A549 (cell line): ENCODE data around the gene PCNX2.

ENCODE experiments used
- CTCF ChIP-seq: fragments of >200 bp; sonication (Bioruptor Twin); formaldehyde crosslinking; IDR thresholded peaks from 3 replicates; pipeline ENCODE4 v1.5.1; 2016
- E2F6 ChIP-seq: IDR thresholded peaks from 2 replicates; pipeline ENCODE4 v1.6.1; 2012; ENCODE audit warnings: low read depth, borderline replicate concordance
- EP300 ChIP-seq, 2 experiments: fragments of >200 bp; sonication (Bioruptor Twin); formaldehyde crosslinking; IDR thresholded peaks; 2 replicates in 1 of 2; 3 replicates in 1 of 2; pipeline ENCODE4 v1.6.1; 2016 to 2017
- HOXA7 ChIP-seq: fragments of 250-450 bp; sonication (Bioruptor Pico); IDR thresholded peaks from 2 replicates; pipeline ENCODE4 v1.5.0; 2020; ENCODE audit warnings: mild to moderate bottlenecking, moderate library complexity
- JUN ChIP-seq, 2 experiments: fragments of >200 bp; sonication (Bioruptor Twin); formaldehyde crosslinking; IDR thresholded peaks; 2 replicates in 1 of 2; 3 replicates in 1 of 2; pipeline ENCODE4 v1.6.1; 2016 to 2017
- KDM1A ChIP-seq: fragments of 200-600 bp; sonication (generic); IDR thresholded peaks from 2 replicates; pipeline ENCODE4 v1.6.1; 2016; ENCODE audit warnings: low read depth, mild to moderate bottlenecking
- NPAS2 ChIP-seq: fragments of 250-450 bp; sonication (Bioruptor Pico); IDR thresholded peaks from 2 replicates; pipeline ENCODE4 v1.8.0; 2022; ENCODE audit warnings: mild to moderate bottlenecking, moderate library complexity, borderline replicate concordance
- POLR2A ChIP-seq: IDR thresholded peaks from 2 replicates; pipeline ENCODE4 v1.6.1; 2012; ENCODE audit warnings: mild to moderate bottlenecking, low read length
- SMC3 ChIP-seq: fragments of >200 bp; sonication (Bioruptor Twin); formaldehyde crosslinking; IDR thresholded peaks from 3 replicates; pipeline ENCODE4 v1.6.1; 2018; ENCODE audit warnings: inconsistent platforms

GRCh38 chr1:233208687-233209086 is 86.8 kb downstream of the PCNX2 start:
- TF ChIP-seq POLR2A (no peak), CTCF (no peak), HOXA7 (CRISPR knock-in tag) (no peak), JUN (IDR thresholded peaks at IDR 0.05) (no peak), NPAS2 (CRISPR knock-in tag) (no peak), KDM1A (no peak), EP300 (IDR thresholded peaks at IDR 0.05) (no peak), E2F6 (no peak), SMC3 (no peak)
